Loucy (cell line): ENCODE measurements around the gene MRFAP1L1.

Source experiments
- CTCF ChIP-seq: fragments of 200-600 bp; sonication (generic); conservative IDR thresholded peaks from 2 replicates; pipeline ENCODE4 v1.5.1; 2014; ENCODE audit warnings: mild to moderate bottlenecking, antibody characterized with exemption, low read length
- EZH2phosphoT487 ChIP-seq: fragments of 200-600 bp; IDR thresholded peaks from 2 replicates; pipeline ENCODE4 v1.6.1; 2018; ENCODE audit warnings: antibody characterized with exemption, mild to moderate bottlenecking, moderate library complexity, borderline replicate concordance

DNA sequence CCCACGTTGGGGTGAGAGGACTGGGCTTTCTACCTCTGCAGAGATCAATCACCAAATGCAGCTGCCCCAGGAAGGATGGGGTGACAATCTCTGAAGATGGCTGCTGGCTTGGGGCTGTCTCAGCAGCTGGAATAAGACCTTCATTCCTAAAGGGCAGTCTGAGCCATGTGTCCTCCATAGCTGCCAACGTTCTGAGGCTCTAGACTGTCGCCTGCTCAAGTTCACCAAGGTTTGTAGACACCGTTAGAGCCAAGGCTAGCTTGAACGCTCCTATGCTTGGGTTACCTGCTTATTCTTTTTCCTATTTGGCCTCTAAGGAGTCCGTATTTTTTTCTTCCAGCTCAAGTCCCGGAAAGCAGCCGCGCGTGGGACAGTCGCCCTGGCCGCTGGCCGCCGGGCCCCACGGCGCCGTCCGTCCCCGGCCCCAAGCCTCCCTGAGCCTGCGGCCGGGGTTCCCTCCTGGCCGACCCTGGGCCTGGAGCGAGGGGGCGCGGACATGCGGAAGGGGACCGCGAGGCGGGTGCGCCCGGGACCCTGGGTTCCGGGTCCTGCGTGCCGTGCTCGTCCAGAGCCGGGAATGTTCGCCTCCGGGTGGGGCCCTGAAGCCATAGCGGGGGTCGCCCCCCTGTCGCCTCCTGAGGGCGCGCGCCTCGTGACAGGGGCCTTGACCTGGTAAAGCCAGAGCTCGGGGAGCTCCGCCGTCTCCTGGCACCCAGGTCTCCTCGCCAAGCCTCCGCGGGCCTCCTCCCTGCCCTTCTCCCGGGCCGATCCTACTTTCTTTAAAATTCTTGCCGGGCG lies 45.9 kb downstream of the MRFAP1L1 start:
- TF ChIP-seq CTCF (no peak), EZH2phosphoT487 (no peak)
